Spinal cord (tissue), 10 donors: ENCODE measurements around the gene HS2ST1. TPM values are rescaled to one million over a fixed set of nuclear protein-coding genes. Genes with fewer than 3 reads are reported as not detected.

ENCODE experiments used
- DNase-seq, 6 donors: peaks; one replicate each; pipeline versions ENCODE4 v3.0.0 to v3.0.0-alpha.2; 2013 to 2015; ENCODE audit warnings: low spot score in 6 of 6, low read depth in 4 of 6
- H3K27ac ChIP-seq: one replicate; pipeline ENCODE4 v1.5.1; 2013; ENCODE audit warnings: low read depth, low read length, control low read depth
- H3K27me3 ChIP-seq: one replicate; pipeline ENCODE4 v1.6.1; 2013; ENCODE audit warnings: low read length; ENCODE audit not compliant: control insufficient read depth, insufficient read depth
- H3K36me3 ChIP-seq: one replicate; pipeline ENCODE4 v1.6.1; 2013; ENCODE audit warnings: low read length; ENCODE audit not compliant: control insufficient read depth, insufficient read depth
- H3K4me1 ChIP-seq: one replicate; pipeline ENCODE4 v1.6.1; 2013; ENCODE audit warnings: low read length; ENCODE audit not compliant: control insufficient read depth, insufficient read depth
- H3K4me3 ChIP-seq: one replicate; pipeline ENCODE4 v1.5.1; 2013; ENCODE audit warnings: low read depth, low read length, control low read depth
- H3K9me3 ChIP-seq: one replicate; pipeline ENCODE4 v1.6.1; 2013; ENCODE audit warnings: low read length; ENCODE audit not compliant: control insufficient read depth, insufficient read depth
- WGBS: methylation state at CpG from one replicate; pipeline ENCODE4 v1.1.5; 2013; ENCODE audit warnings: missing lambda C conversion rate; ENCODE audit not compliant: insufficient coverage; 5-methylcytosine and 5-hydroxymethylcytosine counted together
- polyA plus RNA-seq, 2 donors: library from polyadenylated mRNA; unstranded; fragments of 120-200 nt; gene quantifications; one replicate each; pipeline ENCODE4 v1.2.1, GENCODE V29; 2013; ENCODE audit not compliant: insufficient read length in 2 of 2
- total RNA-seq, 2 donors: library from RNA; depleted of rRNA in 1 of 2; stranded (reverse); fragments of 120-200 nt in 1 of 2; fragments of >200 nt in 1 of 2; gene quantifications; one replicate each; pipeline versions ENCODE4 v1.2.3 to v1.2.4, GENCODE V29; 2013 to 2014
- donor health status: healthy.

Gene HS2ST1
- total and polyA plus RNA-seq, 4 donors = 24.2 to 51.0 (median 37.3) TPM

- no peak overlapping the region for H3K4me3 ChIP-seq
- WGBS = 73% methylated on average over 8 of the region's 8 CpGs
- H3K4me1 ChIP-seq = peaks cover 3% of the 10 kb centered on the region
- DNase-seq = no peak
- H3K27me3 ChIP-seq = peaks cover 4% of the 10 kb centered on the region
- no peak overlapping the region for H3K27ac ChIP-seq
- no peaks in the 10 kb centered on the region for H3K36me3 ChIP-seq
- H3K9me3 ChIP-seq = no peaks in the 10 kb centered on the region
Observed at GRCh38 chr1:87144316-87144895, 230.0 kb downstream of the HS2ST1 start.

GRCh38 chr1:87144981-87145380 lies 230.5 kb downstream of the HS2ST1 start:
- no peaks in the 10 kb centered on the region for H3K36me3 ChIP-seq
- 55% methylated on average over 2 of the region's 2 CpGs for WGBS
- H3K9me3 ChIP-seq = no peaks in the 10 kb centered on the region
- H3K4me1 ChIP-seq = peaks cover 3% of the 10 kb centered on the region
- H3K27ac ChIP-seq = no peak overlapping the region
- H3K27me3 ChIP-seq = peaks cover 4% of the 10 kb centered on the region
- no peak for DNase-seq
- no peak overlapping the region for H3K4me3 ChIP-seq

- DNase-seq = no peak
- Histone ChIP-seq H3K27ac (no peak overlapping the region), H3K27me3 (peaks cover 12% of the 10 kb centered on the region), H3K36me3 (no peaks in the 10 kb centered on the region), H3K4me1 (peaks cover 9% of the 10 kb centered on the region), H3K9me3 (no peaks in the 10 kb centered on the region), H3K4me3 (no peak overlapping the region)
- WGBS = no CpG with 5 or more reads among the region's 2 CpGs
Observed at GRCh38 chr1:87146538-87146937, 232.1 kb downstream of the HS2ST1 start.

- Histone ChIP-seq H3K27ac (no peak overlapping the region), H3K27me3 (peaks cover 12% of the 10 kb centered on the region), H3K4me3 (no peak overlapping the region), H3K36me3 (no peaks in the 10 kb centered on the region), H3K9me3 (no peaks in the 10 kb centered on the region), H3K4me1 (peaks cover 14% of the 10 kb centered on the region)
- 83% methylated on average over 1 of the region's 2 CpGs for WGBS
- DNase-seq = no peak
Observed at GRCh38 chr1:87146986-87147385, 232.6 kb downstream of the HS2ST1 start.

- no peak for DNase-seq
- no peaks in the 10 kb centered on the region for H3K9me3 ChIP-seq
- peaks cover 12% of the 10 kb centered on the region for H3K27me3 ChIP-seq
- H3K4me1 ChIP-seq = peaks cover 18% of the 10 kb centered on the region
- no peak overlapping the region for H3K4me3 ChIP-seq
- no peaks in the 10 kb centered on the region for H3K36me3 ChIP-seq
- no peak overlapping the region for H3K27ac ChIP-seq
- 67% methylated on average over 3 of the region's 3 CpGs for WGBS
Observed at GRCh38 chr1:87147851-87148250, 233.4 kb downstream of the HS2ST1 start.

GRCh38 chr1:87148661-87149060 lies 234.2 kb downstream of the HS2ST1 start:
- no peak for DNase-seq
- 94% methylated on average over 4 of the region's 4 CpGs for WGBS
- H3K4me1 ChIP-seq = peaks cover 18% of the 10 kb centered on the region
- no peak overlapping the region for H3K27ac ChIP-seq
- no peaks in the 10 kb centered on the region for H3K36me3 ChIP-seq
- no peak overlapping the region for H3K4me3 ChIP-seq
- no peaks in the 10 kb centered on the region for H3K9me3 ChIP-seq
- peaks cover 12% of the 10 kb centered on the region for H3K27me3 ChIP-seq

GRCh38 chr1:87149241-87150041 lies 235.0 kb downstream of the HS2ST1 start:
- WGBS = 37% methylated on average over 4 of the region's 7 CpGs
- Histone ChIP-seq H3K27ac (no peak overlapping the region), H3K4me3 (no peak overlapping the region), H3K9me3 (no peaks in the 10 kb centered on the region), H3K4me1 (peaks cover 22% of the 10 kb centered on the region), H3K36me3 (no peaks in the 10 kb centered on the region), H3K27me3 (peaks cover 12% of the 10 kb centered on the region)
- DNase-seq = peak in 2 of 6 donors; percentile 81 to 82

GRCh38 chr1:87150143-87150542 lies 235.7 kb downstream of the HS2ST1 start:
- H3K27ac ChIP-seq = no peak overlapping the region

GRCh38 chr1:87151500-87152421 lies 237.3 kb downstream of the HS2ST1 start:
- H3K27me3 ChIP-seq = peaks cover 12% of the 10 kb centered on the region
- no peaks in the 10 kb centered on the region for H3K36me3 ChIP-seq
- peak overlapping the region; percentile 37 for H3K27ac ChIP-seq
- DNase-seq = peak in 3 of 6 donors; percentile 57 to 87 (median 83)
- H3K9me3 ChIP-seq = no peaks in the 10 kb centered on the region
- H3K4me3 ChIP-seq = peak overlapping the region; percentile 21
- H3K4me1 ChIP-seq = peaks cover 35% of the 10 kb centered on the region
- WGBS = 10% methylated on average over 40 of the region's 45 CpGs

More at GRCh38 chr1:87150143-87150542, 235.7 kb downstream of the HS2ST1 start:
- peak in 2 of 6 donors; percentile 4 to 48 for DNase-seq
- peaks cover 25% of the 10 kb centered on the region for H3K4me1 ChIP-seq
- H3K27me3 ChIP-seq = peaks cover 12% of the 10 kb centered on the region
- H3K9me3 ChIP-seq = no peaks in the 10 kb centered on the region
- no CpG with 5 or more reads among the region's 1 CpG for WGBS
- no peaks in the 10 kb centered on the region for H3K36me3 ChIP-seq
- H3K4me3 ChIP-seq = no peak overlapping the region
